Gastroesophageal sphincter (tissue), 3 donors: ENCODE measurements around the gene CILP.

ENCODE experiments used
- EP300 ChIP-seq: sonication (generic); formaldehyde crosslinking; IDR thresholded peaks from one replicate; pipeline ENCODE4 v1.6.1; 2017; ENCODE audit warnings: antibody characterized with exemption, mild to moderate bottlenecking
- POLR2A ChIP-seq, 2 donors: fragments of 450-650 bp; IDR thresholded peaks; one replicate each; pipeline ENCODE4 v1.6.1; 2017; ENCODE audit warnings: antibody characterized with exemption in 2 of 2, mild to moderate bottlenecking in 2 of 2, moderate library complexity in 1 of 2
- POLR2AphosphoS5 ChIP-seq: sonication (generic); formaldehyde crosslinking; IDR thresholded peaks from one replicate; pipeline ENCODE4 v1.6.1; 2017; ENCODE audit warnings: antibody characterized with exemption
- TF ChIP-seq, protein P1 (sequence below), 4 experiments: fragments of 200-600 bp in 2 of 4; fragments of 450-650 bp in 2 of 4; sonication (generic) in 1 of 4; IDR thresholded peaks; one replicate each; pipeline ENCODE4 v1.5.1; 2017 to 2019; ENCODE audit warnings: antibody characterized with exemption in 4 of 4, mild to moderate bottlenecking in 2 of 4, moderate library complexity in 2 of 4

DNA sequence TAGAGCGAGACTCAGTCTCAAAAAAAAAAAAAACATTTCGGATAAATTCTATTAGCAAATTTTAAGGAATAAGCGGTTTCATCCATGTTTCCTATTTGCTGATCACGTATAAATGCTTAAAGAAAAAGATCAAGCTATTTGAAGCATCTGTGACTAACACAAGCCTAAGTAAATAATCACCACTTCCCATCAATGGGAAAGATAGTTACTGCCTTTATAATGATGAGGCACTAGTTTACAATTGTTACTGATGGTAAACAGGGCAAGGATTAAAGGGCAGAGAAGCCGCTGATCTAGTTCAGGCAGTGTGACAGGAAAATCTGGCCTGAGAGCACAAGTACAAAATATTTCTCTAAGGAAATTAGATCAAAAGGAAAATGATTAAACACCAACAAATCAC, 39.8 kb downstream of the CILP start:
- TF ChIP-seq, protein P1, sequence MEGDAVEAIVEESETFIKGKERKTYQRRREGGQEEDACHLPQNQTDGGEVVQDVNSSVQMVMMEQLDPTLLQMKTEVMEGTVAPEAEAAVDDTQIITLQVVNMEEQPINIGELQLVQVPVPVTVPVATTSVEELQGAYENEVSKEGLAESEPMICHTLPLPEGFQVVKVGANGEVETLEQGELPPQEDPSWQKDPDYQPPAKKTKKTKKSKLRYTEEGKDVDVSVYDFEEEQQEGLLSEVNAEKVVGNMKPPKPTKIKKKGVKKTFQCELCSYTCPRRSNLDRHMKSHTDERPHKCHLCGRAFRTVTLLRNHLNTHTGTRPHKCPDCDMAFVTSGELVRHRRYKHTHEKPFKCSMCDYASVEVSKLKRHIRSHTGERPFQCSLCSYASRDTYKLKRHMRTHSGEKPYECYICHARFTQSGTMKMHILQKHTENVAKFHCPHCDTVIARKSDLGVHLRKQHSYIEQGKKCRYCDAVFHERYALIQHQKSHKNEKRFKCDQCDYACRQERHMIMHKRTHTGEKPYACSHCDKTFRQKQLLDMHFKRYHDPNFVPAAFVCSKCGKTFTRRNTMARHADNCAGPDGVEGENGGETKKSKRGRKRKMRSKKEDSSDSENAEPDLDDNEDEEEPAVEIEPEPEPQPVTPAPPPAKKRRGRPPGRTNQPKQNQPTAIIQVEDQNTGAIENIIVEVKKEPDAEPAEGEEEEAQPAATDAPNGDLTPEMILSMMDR (IDR thresholded peaks at IDR 0.05): no peak
- TF ChIP-seq POLR2A (IDR thresholded peaks at IDR 0.05) (no peak), EP300 (no peak), POLR2AphosphoS5 (no peak)
